Measurements from ENCODE around the gene ADCK1.
"Not testable (repeated sequence)": the region's sequence is repeated elsewhere in the genome, so short reads cannot be mapped to it uniquely, and the experiment has no call there.

ADCK1 gene

DNA sequence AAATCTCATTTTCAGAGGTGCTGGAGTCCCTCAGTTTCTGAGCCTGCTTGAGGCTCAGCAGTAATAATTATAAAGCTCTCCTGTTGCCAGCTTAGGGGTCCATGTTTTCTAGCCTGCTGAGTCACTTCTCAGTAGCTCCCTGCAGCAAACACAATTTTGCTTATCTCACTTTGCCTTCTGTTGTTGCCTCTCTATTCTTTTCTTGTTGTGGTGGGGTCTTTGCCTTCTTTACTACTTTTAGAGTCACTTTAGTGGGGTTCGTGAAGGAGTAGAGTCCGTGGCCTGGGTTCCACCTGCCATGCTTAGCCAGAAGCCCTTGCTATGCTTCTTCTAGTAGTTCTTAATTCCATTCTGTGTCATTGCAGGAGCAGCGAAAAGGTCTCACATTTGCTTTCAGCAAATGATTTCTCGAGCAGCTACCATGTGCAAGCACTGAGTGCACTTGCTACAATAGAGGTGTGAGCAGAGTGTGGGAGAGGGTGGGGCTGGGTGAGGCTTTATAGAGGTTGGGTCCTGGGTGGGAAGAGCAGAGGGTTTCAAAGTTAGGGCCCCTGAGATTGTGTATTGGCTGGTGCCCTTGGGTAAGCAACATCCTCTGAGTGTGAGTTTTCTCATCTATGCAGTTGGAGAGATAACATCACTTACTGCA lies 114.3 kb downstream of the ADCK1 start:
- H3K79me2 ChIP-seq = no peaks in the 10 kb centered on the region
- no peaks in the 10 kb centered on the region for H3K4me1 ChIP-seq
- no peak overlapping the region for H2AFZ ChIP-seq
- no peak overlapping the region for H3K4me3 ChIP-seq (ENCODE audit: low read depth, low read length)
- H3K4me2 ChIP-seq (ENCODE audit: low read length) = no peak overlapping the region
- TF ChIP-seq, protein P1, sequence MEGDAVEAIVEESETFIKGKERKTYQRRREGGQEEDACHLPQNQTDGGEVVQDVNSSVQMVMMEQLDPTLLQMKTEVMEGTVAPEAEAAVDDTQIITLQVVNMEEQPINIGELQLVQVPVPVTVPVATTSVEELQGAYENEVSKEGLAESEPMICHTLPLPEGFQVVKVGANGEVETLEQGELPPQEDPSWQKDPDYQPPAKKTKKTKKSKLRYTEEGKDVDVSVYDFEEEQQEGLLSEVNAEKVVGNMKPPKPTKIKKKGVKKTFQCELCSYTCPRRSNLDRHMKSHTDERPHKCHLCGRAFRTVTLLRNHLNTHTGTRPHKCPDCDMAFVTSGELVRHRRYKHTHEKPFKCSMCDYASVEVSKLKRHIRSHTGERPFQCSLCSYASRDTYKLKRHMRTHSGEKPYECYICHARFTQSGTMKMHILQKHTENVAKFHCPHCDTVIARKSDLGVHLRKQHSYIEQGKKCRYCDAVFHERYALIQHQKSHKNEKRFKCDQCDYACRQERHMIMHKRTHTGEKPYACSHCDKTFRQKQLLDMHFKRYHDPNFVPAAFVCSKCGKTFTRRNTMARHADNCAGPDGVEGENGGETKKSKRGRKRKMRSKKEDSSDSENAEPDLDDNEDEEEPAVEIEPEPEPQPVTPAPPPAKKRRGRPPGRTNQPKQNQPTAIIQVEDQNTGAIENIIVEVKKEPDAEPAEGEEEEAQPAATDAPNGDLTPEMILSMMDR (IDR thresholded peaks at IDR 0.05) = no peak
- H3K27ac ChIP-seq = no peak overlapping the region
- H3K36me3 ChIP-seq (ENCODE audit: control insufficient read depth, insufficient read depth, low read length) = no peaks in the 10 kb centered on the region
- H3K27me3 ChIP-seq (ENCODE audit: control insufficient read depth, insufficient read depth, low read length) = no peaks in the 10 kb centered on the region
- H3K9me3 ChIP-seq (ENCODE audit: control insufficient read depth, low read length) = no peaks in the 10 kb centered on the region
- no peak overlapping the region for H3K9ac ChIP-seq

DNA sequence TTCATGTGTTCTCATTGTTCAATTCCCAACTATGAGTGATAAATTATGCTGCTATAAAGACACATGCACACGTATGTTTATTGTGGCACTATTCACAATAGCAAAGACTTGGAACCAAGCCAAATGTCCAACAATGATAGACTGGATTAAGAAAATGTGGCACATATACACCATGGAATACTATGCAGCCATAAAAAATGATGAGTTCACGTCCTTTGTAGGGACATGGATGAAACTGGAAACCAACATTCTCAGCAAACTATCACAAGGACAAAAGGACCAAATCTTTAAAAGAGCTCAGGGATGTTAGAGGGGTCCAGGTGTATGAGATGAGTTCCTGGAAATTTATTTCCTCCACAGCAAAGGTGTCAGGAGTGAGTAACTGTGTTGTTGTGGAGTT lies 115.5 kb downstream of the ADCK1 start:
- H3K36me3 ChIP-seq (ENCODE audit: control insufficient read depth, insufficient read depth, low read length); H2AFZ ChIP-seq; H3K27me3 ChIP-seq (ENCODE audit: control insufficient read depth, insufficient read depth, low read length); H3K9me3 ChIP-seq (ENCODE audit: control insufficient read depth, low read length); H3K4me2 ChIP-seq (ENCODE audit: low read length); H3K4me1 ChIP-seq; H3K79me2 ChIP-seq; H3K27ac ChIP-seq; H3K9ac ChIP-seq; H3K4me3 ChIP-seq (ENCODE audit: low read depth, low read length): not testable (repeated sequence)

DNA sequence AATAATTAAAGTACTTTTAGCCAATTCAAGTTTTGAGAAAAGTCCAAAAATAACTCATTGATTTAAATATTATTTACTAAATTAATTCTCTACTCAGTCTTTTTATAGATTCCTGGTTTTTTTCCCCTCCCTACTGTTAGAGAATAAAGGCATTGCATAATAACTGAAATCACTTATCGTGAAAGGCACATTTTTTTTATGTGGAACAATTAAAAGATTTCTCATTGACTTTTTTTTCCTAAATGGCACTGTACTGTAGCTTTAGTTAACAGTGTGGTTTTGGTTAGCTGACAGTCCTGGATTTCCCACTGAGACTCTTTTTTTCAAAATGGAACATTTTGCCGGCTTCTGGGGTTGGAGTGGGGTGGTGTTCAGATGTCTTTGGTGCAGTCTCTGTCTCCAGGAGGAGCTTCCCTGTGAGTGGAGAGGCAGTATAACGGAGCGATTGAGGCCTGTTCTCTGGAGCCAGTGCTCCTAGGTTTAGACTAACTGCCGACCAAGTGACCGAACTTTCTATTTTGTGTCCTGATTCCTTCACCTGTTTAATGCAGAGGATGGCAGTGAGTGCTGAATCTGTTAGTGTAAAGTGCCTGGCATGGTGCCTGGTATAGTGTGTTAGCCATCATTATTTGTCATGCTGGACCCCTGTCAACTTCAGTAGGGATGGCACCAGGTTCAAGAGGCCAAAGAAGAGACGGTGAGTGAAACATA lies 117.7 kb downstream of the ADCK1 start:
- no peak overlapping the region for H3K9ac ChIP-seq
- no peaks in the 10 kb centered on the region for H3K27me3 ChIP-seq (ENCODE audit: control insufficient read depth, insufficient read depth, low read length)
- H3K9me3 ChIP-seq (ENCODE audit: control insufficient read depth, low read length) = no peaks in the 10 kb centered on the region
- TF ChIP-seq, protein P1 (IDR thresholded peaks at IDR 0.05) = no peak
- H3K27ac ChIP-seq = no peak overlapping the region
- H3K4me1 ChIP-seq = no peaks in the 10 kb centered on the region
- no peaks in the 10 kb centered on the region for H3K36me3 ChIP-seq (ENCODE audit: control insufficient read depth, insufficient read depth, low read length)
- H3K79me2 ChIP-seq = no peaks in the 10 kb centered on the region
- H3K4me3 ChIP-seq (ENCODE audit: low read depth, low read length) = no peak overlapping the region
- H3K4me2 ChIP-seq (ENCODE audit: low read length) = no peak overlapping the region
- no peak overlapping the region for H2AFZ ChIP-seq

DNA sequence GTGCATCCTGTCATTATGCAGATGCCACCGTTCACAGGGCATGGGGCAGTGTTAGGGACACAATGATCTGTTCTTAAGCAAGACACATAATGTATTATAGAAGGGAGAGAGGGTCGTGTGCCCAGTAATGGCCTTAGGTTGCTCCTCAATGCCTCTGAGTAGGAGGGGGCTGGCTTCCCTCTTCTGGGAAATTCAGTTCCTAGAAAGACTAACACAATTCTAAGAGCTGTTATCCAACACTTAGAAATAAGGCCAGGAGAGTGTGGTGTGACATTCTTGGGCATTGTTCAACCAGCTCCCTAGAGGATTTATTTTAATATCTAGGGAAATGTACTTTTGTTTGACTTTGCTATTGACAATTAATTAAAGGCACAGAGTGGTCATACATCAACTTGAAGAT lies 118.5 kb downstream of the ADCK1 start:
- Histone ChIP-seq H3K27ac (no peak overlapping the region), H3K9me3 (ENCODE audit: control insufficient read depth, low read length) (no peaks in the 10 kb centered on the region), H3K36me3 (ENCODE audit: control insufficient read depth, insufficient read depth, low read length) (no peaks in the 10 kb centered on the region), H2AFZ (no peak overlapping the region), H3K4me2 (ENCODE audit: low read length) (no peak overlapping the region), H3K4me1 (no peaks in the 10 kb centered on the region), H3K27me3 (ENCODE audit: control insufficient read depth, insufficient read depth, low read length) (no peaks in the 10 kb centered on the region), H3K9ac (no peak overlapping the region), H3K79me2 (no peaks in the 10 kb centered on the region), H3K4me3 (ENCODE audit: low read depth, low read length) (no peak overlapping the region)
- TF ChIP-seq, protein P1 (IDR thresholded peaks at IDR 0.05) = no peak

DNA sequence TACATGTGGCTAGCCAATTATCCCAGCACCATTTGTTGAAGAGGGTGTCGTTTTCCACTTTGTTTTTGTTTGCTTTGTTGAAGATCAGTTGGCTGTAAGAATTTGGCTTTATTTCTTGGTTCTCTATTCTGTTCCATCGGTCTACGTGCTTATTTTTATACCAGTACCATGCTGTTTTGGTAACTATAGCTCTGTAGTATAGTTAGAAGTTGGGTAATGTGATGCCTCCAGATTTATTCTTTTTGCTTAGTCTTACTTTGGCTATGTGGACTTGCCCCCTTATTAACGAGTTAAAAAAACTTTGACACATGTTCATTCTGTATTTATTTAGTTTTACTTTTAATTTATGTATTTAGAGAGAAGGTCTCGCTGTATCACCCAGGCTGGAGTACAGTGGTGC lies 120.4 kb downstream of the ADCK1 start:
- Histone ChIP-seq H3K4me1 (no peaks in the 10 kb centered on the region), H3K9ac (no peak overlapping the region), H3K79me2 (no peaks in the 10 kb centered on the region), H3K27ac (no peak overlapping the region), H2AFZ (no peak overlapping the region), H3K4me2 (ENCODE audit: low read length) (no peak overlapping the region), H3K36me3 (ENCODE audit: control insufficient read depth, insufficient read depth, low read length) (no peaks in the 10 kb centered on the region), H3K4me3 (ENCODE audit: low read depth, low read length) (no peak overlapping the region), H3K9me3 (ENCODE audit: control insufficient read depth, low read length) (no peaks in the 10 kb centered on the region), H3K27me3 (ENCODE audit: control insufficient read depth, insufficient read depth, low read length) (no peaks in the 10 kb centered on the region)
- TF ChIP-seq, protein P1 (IDR thresholded peaks at IDR 0.05) = no peak

All from parathyroid adenoma (tissue), 2 donors.